ENCODE results near the gene SIGLEC9.

SIGLEC9 gene

DNA sequence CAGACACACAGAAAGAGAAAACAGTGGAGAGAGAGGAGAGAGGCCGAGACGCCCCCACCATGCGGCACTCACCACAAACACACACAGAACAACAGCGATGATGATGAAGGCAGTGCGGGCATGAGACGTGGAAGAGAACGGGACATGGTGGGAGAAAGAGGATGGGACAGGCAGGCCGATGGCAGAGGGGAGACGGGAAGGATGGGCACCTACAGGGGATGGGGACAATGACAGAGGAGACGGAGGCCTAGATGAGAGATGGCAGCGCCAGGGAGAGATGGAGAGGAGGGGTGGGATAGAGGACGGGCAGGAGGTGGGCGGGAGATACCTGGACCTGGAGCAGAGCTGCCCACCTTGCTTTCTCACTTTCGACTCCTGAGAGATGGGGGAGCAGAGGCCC is 40.9 kb upstream of the SIGLEC9 start:
- Histone ChIP-seq H4K20me1 (peaks cover 0 to 19% (median 7%) of the 10 kb centered on the region in 11 experiments; a peak in 8 of 22 replicates), H3K36me3 (peaks cover 4 to 60% (median 13%) of the 10 kb centered on the region in 11 experiments; a peak in 15 of 22 replicates), H3K4me1 (peaks cover 0 to 12% (median 6%) of the 10 kb centered on the region in 10 experiments; a peak in 6 of 20 replicates), H3K27me3 (no peaks in the 10 kb centered on the region), H3K4me2 (no peak overlapping the region), H3K9ac (no peak overlapping the region), H3K27ac (no peak overlapping the region), H3K9me3 (replicated peaks in 1 of 11) (no peaks in the 10 kb centered on the region), H3K4me3 (no peak overlapping the region)
- no peak for TF ChIP-seq Cebpa-rat (IDR thresholded peaks at IDR 0.05)

DNA sequence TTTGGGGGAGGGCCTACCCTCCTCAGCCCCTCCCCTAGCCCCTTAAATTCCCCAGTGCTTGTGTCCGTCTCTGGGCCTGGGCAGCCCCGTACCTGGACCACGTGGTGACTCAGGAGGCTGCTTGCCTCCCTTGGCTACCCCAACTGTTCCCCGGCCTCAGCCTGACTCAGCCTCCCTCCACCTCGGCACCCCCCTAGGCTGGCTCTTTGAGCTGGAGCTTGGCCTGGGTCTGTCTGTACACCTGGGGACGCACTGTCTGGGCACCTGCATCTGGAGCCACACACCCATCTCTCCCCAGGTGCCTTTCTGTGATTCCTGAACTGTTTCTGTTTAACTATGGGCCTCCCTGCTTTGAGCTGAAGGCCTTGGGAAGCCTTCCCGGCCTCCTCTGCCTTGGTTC is 40.2 kb upstream of the SIGLEC9 start:
- Histone ChIP-seq H4K20me1 (peaks cover 0 to 25% (median 7%) of the 10 kb centered on the region in 11 experiments; a peak in 8 of 22 replicates), H3K9ac (no peak overlapping the region), H3K27ac (no peak overlapping the region), H3K36me3 (peaks cover 4 to 61% (median 17%) of the 10 kb centered on the region in 11 experiments; a peak in 16 of 22 replicates), H3K9me3 (replicated peaks in 1 of 11) (no peaks in the 10 kb centered on the region), H3K27me3 (no peaks in the 10 kb centered on the region), H3K4me2 (no peak overlapping the region), H3K4me1 (peaks cover 0 to 12% (median 6%) of the 10 kb centered on the region in 10 experiments; a peak in 6 of 20 replicates), H3K4me3 (no peak overlapping the region)
- TF ChIP-seq Cebpa-rat (IDR thresholded peaks at IDR 0.05), result no peak

DNA sequence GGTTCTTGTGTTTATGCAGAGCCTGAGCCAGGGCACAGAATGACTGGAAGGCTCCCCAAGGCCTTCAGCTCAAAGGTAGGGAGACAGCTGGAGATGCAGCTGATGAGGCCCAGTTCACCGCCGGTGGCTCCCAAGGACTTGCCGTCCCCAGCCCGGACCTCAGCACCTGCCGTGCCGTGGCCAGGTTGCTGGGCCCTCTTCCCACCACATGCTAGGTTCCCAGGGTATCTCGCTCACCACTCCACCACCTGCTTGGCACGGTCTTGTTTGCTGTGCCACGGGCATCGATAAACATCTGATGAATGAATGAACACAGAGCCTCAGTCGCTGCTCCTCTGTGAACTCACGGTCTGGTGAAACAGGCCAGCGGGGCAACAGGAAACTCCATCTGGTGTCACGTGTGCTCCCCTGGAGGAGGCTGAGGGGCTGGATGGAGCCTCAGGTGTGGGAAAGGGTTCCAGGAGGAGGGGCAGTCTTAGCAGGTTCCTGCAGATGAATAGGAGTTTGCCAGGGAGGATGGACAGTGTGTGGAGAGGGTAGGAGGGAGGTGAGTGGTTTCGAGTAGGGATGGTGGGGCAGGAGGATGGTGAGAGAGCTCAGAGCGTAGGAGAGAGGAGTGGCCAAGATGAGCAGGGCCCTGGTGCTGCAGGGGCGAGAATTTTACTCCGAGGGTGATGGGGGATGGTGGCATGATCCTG is 38.4 kb upstream of the SIGLEC9 start:
- TF ChIP-seq Cebpa-rat (IDR thresholded peaks at IDR 0.05), result no peak
- no peaks in the 10 kb centered on the region for H3K27me3 ChIP-seq
- no peak overlapping the region for H3K27ac ChIP-seq

DNA sequence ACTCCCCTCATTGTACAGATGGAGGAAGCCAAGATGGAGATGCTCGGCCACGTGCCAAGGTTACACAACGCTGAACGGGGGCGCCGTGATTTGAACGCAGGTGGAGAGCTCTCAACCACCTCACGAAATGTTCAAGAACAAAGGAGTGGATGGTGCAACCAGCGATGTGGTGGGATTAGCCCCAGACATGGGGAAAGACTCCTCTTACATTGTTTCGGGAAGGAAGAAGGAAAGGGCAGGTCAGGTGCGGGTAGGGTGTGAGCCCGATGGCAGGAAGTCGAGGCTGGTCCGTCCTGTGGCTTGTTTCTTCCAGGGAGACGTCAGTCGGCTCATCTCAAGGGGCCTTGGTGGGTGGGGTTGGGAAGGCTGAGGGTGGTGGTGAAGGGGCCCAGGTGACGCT is 34.9 kb upstream of the SIGLEC9 start:
- H3K36me3 ChIP-seq, result peaks cover 0 to 33% (median 16%) of the 10 kb centered on the region in 11 experiments; a peak in 13 of 22 replicates
- no peak overlapping the region for H3K27ac ChIP-seq
- no peak overlapping the region for H3K4me2 ChIP-seq
- H4K20me1 ChIP-seq, result peaks cover 0 to 65% (median 34%) of the 10 kb centered on the region in 11 experiments; a peak in 16 of 22 replicates
- TF ChIP-seq Cebpa-rat (IDR thresholded peaks at IDR 0.05), result no peak
- no peaks in the 10 kb centered on the region for H3K9me3 ChIP-seq (replicated peaks in 1 of 11)
- no peak overlapping the region for H3K4me3 ChIP-seq
- H3K4me1 ChIP-seq, result peaks cover 0 to 23% (median 12%) of the 10 kb centered on the region in 10 experiments; a peak in 15 of 20 replicates
- no peaks in the 10 kb centered on the region for H3K27me3 ChIP-seq
- no peak overlapping the region for H3K9ac ChIP-seq

More for the DNA sequence above, 38.4 kb upstream of the SIGLEC9 start:
- peak overlapping the region in 3 of 11 experiments; percentile 1 to 35 (median 25); a peak in 3 of 22 replicates for H3K4me2 ChIP-seq
- H3K4me3 ChIP-seq, result no peak overlapping the region
- no peak overlapping the region for H3K9ac ChIP-seq
- peaks cover 0 to 37% (median 12%) of the 10 kb centered on the region in 11 experiments; a peak in 12 of 22 replicates for H4K20me1 ChIP-seq
- no peaks in the 10 kb centered on the region for H3K9me3 ChIP-seq (replicated peaks in 1 of 11)
- peaks cover 2 to 47% (median 16%) of the 10 kb centered on the region in 11 experiments; a peak in 15 of 22 replicates for H3K36me3 ChIP-seq
- peaks cover 0 to 22% (median 9%) of the 10 kb centered on the region in 10 experiments; a peak in 10 of 20 replicates for H3K4me1 ChIP-seq

DNA sequence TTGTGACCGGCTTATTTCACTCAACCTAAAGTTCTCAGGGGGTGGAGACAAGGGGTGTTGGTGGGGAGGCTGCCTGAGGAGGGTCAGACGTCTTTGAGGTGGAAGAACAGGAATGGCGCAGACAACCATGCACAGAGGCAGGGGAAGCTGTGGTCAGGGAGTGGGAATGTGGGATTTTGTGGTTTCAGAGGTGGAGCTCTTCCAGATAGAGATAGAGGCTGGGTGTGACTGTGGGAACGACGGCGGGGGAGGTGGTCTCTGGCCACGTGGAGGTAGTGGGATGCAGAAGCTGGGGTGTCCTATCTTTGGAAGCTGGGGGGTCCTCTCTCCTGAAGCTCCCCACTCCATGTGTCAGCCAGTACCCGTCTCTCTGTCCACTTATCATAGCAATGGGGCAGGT is 34.2 kb upstream of the SIGLEC9 start:
- no peak overlapping the region; a peak in 1 of 22 replicates for H3K4me2 ChIP-seq
- H3K27ac ChIP-seq, result no peak overlapping the region
- H3K4me3 ChIP-seq, result no peak overlapping the region
- H3K9me3 ChIP-seq (replicated peaks in 1 of 11), result no peaks in the 10 kb centered on the region
- H3K4me1 ChIP-seq, result peaks cover 7 to 30% (median 19%) of the 10 kb centered on the region in 10 experiments
- no peak for TF ChIP-seq Cebpa-rat (IDR thresholded peaks at IDR 0.05)
- H3K9ac ChIP-seq, result no peak overlapping the region
- peaks cover 0 to 72% (median 35%) of the 10 kb centered on the region in 11 experiments; a peak in 16 of 22 replicates for H4K20me1 ChIP-seq
- H3K27me3 ChIP-seq, result no peaks in the 10 kb centered on the region
- peaks cover 0 to 30% (median 16%) of the 10 kb centered on the region in 11 experiments; a peak in 12 of 22 replicates for H3K36me3 ChIP-seq

DNA sequence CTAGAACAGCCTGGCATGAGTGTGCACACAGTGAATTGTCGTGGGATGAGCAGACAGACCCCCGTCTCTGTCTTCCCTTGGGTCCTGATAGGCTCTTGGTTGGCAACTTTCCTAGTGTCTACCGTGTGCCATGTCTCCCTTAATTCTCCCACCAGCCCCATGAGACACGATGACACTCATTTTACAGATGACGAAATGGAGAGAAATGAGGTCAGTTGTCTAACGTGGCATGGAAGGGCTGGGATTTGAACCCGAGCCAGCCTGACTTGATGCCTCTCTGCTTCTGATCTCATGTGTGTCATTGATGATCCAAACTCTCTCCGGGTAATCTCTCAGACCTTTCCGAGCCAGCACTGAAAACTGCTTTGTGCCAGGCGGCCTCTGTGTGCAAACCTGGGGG is 33.6 kb upstream of the SIGLEC9 start:
- Histone ChIP-seq H3K4me3 (no peak overlapping the region), H3K27ac (no peak overlapping the region), H3K4me2 (no peak overlapping the region), H4K20me1 (peaks cover 0 to 70% (median 32%) of the 10 kb centered on the region in 11 experiments; a peak in 16 of 22 replicates), H3K36me3 (peaks cover 0 to 33% (median 16%) of the 10 kb centered on the region in 11 experiments; a peak in 11 of 22 replicates), H3K9ac (no peak overlapping the region), H3K9me3 (replicated peaks in 1 of 11) (no peaks in the 10 kb centered on the region), H3K27me3 (no peaks in the 10 kb centered on the region), H3K4me1 (peaks cover 7 to 35% (median 23%) of the 10 kb centered on the region in 10 experiments)
- no peak for TF ChIP-seq Cebpa-rat (IDR thresholded peaks at IDR 0.05)

DNA sequence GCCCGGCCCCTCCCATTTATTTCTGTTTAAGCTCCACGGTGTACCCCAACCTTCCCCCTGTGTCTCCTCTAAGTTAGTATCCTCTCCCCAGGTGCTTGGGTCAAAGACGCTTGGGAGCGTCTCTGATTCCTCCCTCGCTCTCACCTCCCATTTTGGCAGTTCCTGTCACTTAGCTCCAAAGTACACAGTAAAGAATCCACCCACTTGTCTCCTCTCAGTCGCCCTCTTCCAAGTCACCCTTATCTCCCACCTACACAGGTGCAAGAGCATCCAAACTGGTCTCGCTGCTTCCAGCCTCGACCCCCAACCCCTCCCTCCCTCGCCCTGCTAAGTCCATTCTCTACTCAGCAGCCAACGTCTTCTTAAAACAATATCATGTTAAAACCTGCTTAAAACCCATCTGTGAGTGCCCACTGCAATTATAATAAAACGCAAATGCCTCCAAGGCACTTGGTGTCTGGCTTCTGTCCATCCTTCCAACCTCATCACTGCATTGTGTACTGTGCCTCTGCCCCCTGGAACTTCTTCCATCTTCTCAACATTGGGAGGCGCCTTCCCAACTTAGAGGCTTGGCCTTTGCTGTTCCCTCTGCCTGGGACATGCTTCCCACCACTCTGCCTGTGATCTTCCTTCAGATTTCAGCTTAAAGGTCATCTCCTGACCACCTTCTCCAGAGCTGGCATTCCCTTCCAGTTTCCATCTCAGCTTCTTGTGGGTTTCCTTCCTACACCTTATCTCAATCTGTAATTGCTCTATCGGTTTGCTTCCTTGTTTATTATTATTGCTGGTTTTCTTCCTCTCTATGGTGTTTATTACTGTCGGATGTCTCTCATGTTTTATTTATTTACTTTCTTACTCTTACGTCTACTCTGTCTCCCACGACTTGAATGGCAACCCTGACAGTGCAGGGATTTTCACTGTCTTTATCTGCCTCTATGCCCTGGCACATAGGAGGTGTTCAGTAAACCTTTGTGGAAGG is 32.5 kb upstream of the SIGLEC9 start:
- no peak for TF ChIP-seq Cebpa-rat (IDR thresholded peaks at IDR 0.05)
- no peak overlapping the region for H3K4me2 ChIP-seq
- H4K20me1 ChIP-seq, result peaks cover 0 to 70% (median 23%) of the 10 kb centered on the region in 11 experiments; a peak in 15 of 22 replicates
- H3K27ac ChIP-seq, result no peak overlapping the region
- no peaks in the 10 kb centered on the region for H3K9me3 ChIP-seq (replicated peaks in 1 of 11)
- H3K27me3 ChIP-seq, result no peaks in the 10 kb centered on the region
- H3K9ac ChIP-seq, result peak overlapping the region in 1 of 11 experiments; percentile 11; a peak in 1 of 22 replicates
- H3K36me3 ChIP-seq, result peaks cover 0 to 34% (median 12%) of the 10 kb centered on the region in 11 experiments; a peak in 10 of 22 replicates
- H3K4me1 ChIP-seq, result peaks cover 15 to 36% (median 25%) of the 10 kb centered on the region in 10 experiments
- no peak overlapping the region for H3K4me3 ChIP-seq

DNA sequence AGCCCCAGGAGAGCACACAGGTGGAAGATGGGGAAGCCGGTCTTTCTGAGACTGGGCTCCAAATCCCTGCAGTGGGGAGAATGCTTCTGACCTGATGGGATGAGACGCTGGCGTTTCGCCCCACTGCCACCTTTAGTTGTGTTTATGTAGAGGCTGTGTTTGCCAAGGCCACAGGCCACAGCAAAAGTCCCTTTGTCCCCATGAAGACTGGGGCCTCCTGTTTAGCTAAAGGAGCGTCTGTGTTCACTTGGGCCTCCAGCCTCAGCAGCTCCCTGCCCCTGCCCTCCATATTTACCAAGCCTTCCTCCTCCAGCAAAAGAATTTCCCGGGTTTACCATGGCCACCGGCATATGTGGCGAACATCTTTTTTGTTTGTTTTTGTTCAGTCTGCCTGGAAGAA is 31.6 kb upstream of the SIGLEC9 start:
- Histone ChIP-seq H3K9me3 (replicated peaks in 1 of 11) (no peaks in the 10 kb centered on the region), H4K20me1 (peaks cover 0 to 73% (median 23%) of the 10 kb centered on the region in 11 experiments; a peak in 15 of 22 replicates), H3K9ac (peak overlapping the region in 2 of 11 experiments; percentile 10 to 11; a peak in 2 of 22 replicates), H3K4me2 (no peak overlapping the region), H3K27me3 (no peaks in the 10 kb centered on the region), H3K36me3 (peaks cover 0 to 41% (median 17%) of the 10 kb centered on the region in 11 experiments; a peak in 20 of 22 replicates), H3K4me3 (no peak overlapping the region), H3K4me1 (peaks cover 21 to 44% (median 32%) of the 10 kb centered on the region in 10 experiments), H3K27ac (no peak overlapping the region)
- TF ChIP-seq Cebpa-rat (IDR thresholded peaks at IDR 0.05), result no peak
